Cardiac muscle cell (in vitro differentiated cells and primary cell): ENCODE data around the gene AVPR1B. TPM values are rescaled to one million over a fixed set of nuclear protein-coding genes. Genes with fewer than 3 reads are reported as not detected.

ENCODE experiments used
- DNase-seq, 2 donors: peaks; one replicate each; pipeline versions ENCODE4 v3.0.0 to v3.0.0-alpha.2; 2010 to 2017; ENCODE audit warnings: low read depth in 1 of 2, low spot score in 1 of 2
- H3K27ac ChIP-seq: fragments of 200-600 bp; sonication (generic); 2 replicates; pipeline ENCODE4 v1.5.1; 2016
- H3K27me3 ChIP-seq: fragments of 200-600 bp; sonication (generic); 2 replicates; pipeline ENCODE4 v1.6.0; 2016; ENCODE audit warnings: control low read depth
- H3K36me3 ChIP-seq: fragments of 200-600 bp; sonication (generic); 2 replicates; pipeline ENCODE4 v1.5.1; 2016; ENCODE audit warnings: control low read depth
- H3K4me1 ChIP-seq: fragments of 200-600 bp; sonication (generic); 2 replicates; pipeline ENCODE4 v1.8.1; 2017; ENCODE audit warnings: low read depth, mild to moderate bottlenecking, mixed run types
- H3K4me3 ChIP-seq: fragments of 200-600 bp; sonication (generic); 2 replicates; pipeline ENCODE4 v1.5.1; 2016; ENCODE audit warnings: mild to moderate bottlenecking
- H3K9me3 ChIP-seq: fragments of 200-600 bp; sonication (generic); 2 replicates; pipeline ENCODE4 v1.5.1; 2017; ENCODE audit warnings: low read depth, mild to moderate bottlenecking, control low read depth
- polyA plus RNA-seq: library from polyadenylated mRNA; unstranded; fragments of >200 nt; fragmentation: Nextera tagmentation; extraction: Ambion mirVana; gene quantifications from 2 replicates; pipeline ENCODE4 v1.2.1, GENCODE V29; 2016
- total RNA-seq: library from RNA; depleted of rRNA; stranded (reverse); fragments of >200 nt; gene quantifications from 2 replicates; pipeline ENCODE4 v1.2.3, GENCODE V29; 2016
- TF ChIP-seq, protein P1 (sequence below): IDR thresholded peaks from 2 replicates; pipeline ENCODE4 v1.5.1; 2012; ENCODE audit warnings: low read depth, mild to moderate bottlenecking, low read length

The AVPR1B gene
- total and polyA plus RNA-seq, 2 experiments from 2014 or later, result 0.10 to 2.3 TPM

DNA sequence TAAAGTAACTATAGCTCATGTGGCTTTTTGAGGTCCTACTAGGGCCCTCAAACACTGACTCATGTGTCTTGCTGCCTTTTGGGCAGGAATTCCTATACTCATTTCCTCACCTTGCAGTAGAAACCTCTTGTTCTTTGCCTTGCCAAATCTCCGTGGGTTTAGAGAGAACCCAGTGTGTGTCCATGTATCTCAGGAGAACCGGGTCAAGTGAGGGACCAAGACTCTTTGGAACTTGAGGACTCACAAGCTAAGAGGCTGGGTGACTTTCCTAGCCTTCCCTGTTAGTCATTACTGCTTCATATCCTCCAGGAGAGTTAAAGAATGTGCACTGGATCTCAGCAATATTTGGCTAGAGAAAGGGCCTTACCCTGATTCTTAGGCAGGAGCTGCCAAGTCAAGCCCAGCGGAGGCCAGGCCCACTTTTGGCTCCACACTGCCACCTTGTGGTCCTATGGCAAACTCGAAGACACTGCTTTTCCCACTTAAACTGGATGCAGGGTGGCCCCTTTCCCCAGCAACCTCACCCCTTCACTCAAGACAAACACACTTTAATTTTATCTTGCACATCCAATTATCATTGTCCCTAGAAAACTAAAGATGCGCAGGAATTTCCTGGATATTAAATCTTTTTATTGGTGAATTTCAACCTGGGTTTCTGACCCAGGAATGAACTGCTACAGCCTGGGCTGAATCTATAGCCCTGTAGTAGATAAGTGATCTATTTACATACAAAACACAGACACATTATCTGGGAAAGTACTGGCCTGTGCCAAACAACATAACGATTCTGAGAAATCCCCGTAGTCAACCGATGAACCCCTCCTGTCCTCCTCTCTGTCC lies 10.6 kb downstream of the AVPR1B start:
- H3K36me3 ChIP-seq, result no peaks in the 10 kb centered on the region
- H3K4me3 ChIP-seq, result no peak overlapping the region
- no peaks in the 10 kb centered on the region for H3K27me3 ChIP-seq
- TF ChIP-seq, protein P1, sequence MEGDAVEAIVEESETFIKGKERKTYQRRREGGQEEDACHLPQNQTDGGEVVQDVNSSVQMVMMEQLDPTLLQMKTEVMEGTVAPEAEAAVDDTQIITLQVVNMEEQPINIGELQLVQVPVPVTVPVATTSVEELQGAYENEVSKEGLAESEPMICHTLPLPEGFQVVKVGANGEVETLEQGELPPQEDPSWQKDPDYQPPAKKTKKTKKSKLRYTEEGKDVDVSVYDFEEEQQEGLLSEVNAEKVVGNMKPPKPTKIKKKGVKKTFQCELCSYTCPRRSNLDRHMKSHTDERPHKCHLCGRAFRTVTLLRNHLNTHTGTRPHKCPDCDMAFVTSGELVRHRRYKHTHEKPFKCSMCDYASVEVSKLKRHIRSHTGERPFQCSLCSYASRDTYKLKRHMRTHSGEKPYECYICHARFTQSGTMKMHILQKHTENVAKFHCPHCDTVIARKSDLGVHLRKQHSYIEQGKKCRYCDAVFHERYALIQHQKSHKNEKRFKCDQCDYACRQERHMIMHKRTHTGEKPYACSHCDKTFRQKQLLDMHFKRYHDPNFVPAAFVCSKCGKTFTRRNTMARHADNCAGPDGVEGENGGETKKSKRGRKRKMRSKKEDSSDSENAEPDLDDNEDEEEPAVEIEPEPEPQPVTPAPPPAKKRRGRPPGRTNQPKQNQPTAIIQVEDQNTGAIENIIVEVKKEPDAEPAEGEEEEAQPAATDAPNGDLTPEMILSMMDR, result peak; percentile 87
- H3K9me3 ChIP-seq, result no peaks in the 10 kb centered on the region
- peak overlapping the region; percentile 68 for H3K27ac ChIP-seq
- peak; percentile 87 to 90 for DNase-seq
- H3K4me1 ChIP-seq, result peaks cover 30% of the 10 kb centered on the region

- TF ChIP-seq, protein P1, result no peak
- Histone ChIP-seq H3K4me1 (peaks cover 40% of the 10 kb centered on the region), H3K36me3 (no peaks in the 10 kb centered on the region), H3K27ac (peak overlapping the region; percentile 68), H3K9me3 (no peaks in the 10 kb centered on the region), H3K27me3 (no peaks in the 10 kb centered on the region), H3K4me3 (no peak overlapping the region)
- DNase-seq, result no peak
Observed at GRCh38 chr1:206105464-206105995, 11.7 kb downstream of the AVPR1B start.

DNA sequence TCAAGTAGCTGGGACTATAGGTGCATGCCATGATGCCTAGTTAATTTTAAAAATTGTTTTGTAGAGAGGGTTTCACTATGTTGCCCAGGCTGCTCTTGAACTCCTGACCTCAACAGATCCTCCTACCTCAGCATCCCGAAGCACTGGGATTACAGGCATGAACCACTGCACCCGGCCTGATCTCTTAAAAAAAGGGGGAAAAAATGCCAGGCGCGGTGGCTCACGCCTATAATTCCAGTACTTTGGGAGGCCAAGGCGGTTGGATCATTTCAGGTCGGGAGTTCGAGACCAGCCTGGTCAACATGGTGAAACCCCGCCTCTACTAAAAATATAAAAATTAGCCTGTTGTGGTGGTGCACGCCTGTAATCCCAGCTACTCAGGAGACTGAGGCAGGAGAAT lies 13.2 kb downstream of the AVPR1B start:
- Histone ChIP-seq H3K4me1 (peaks cover 56% of the 10 kb centered on the region), H3K27ac (peak overlapping the region; percentile 35), H3K4me3 (no peak overlapping the region), H3K27me3 (no peaks in the 10 kb centered on the region), H3K36me3 (no peaks in the 10 kb centered on the region), H3K9me3 (no peaks in the 10 kb centered on the region)
- TF ChIP-seq, protein P1, result no peak
- DNase-seq, result no peak

DNA sequence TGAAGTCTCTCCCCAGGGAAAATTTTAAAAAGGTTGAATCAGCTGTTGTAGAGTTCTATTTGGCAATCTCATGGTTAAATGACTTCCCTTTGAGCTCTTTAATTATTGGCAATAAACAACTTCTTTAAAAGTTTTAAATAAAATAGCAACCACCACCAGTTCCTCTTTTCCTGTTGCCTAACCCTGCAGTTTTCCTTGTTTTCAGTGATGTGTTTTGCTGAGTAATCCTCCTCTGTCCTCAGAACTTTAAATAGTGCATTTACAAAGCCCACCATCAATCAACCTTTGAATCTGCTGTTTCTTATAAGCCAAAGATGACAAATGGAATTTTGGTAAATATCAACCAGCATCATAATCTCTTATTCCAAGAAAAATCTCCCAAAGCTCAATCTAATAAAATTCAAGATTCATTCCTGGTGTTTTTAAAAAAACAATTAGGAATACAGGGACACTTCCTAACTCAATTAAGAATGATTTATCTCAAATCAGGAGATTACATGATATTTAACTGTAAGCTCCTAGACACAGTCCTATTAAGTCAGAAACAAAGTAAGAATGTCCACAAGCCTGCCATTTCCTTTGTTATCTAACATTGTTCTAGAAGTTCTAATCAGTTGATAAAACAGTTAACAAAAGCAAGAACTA lies 14.8 kb downstream of the AVPR1B start:
- Histone ChIP-seq H3K4me3 (no peak overlapping the region), H3K27me3 (no peaks in the 10 kb centered on the region), H3K4me1 (peaks cover 65% of the 10 kb centered on the region), H3K9me3 (no peaks in the 10 kb centered on the region), H3K36me3 (no peaks in the 10 kb centered on the region), H3K27ac (no peak overlapping the region)
- no peak for DNase-seq
- TF ChIP-seq, protein P1, result no peak

DNA sequence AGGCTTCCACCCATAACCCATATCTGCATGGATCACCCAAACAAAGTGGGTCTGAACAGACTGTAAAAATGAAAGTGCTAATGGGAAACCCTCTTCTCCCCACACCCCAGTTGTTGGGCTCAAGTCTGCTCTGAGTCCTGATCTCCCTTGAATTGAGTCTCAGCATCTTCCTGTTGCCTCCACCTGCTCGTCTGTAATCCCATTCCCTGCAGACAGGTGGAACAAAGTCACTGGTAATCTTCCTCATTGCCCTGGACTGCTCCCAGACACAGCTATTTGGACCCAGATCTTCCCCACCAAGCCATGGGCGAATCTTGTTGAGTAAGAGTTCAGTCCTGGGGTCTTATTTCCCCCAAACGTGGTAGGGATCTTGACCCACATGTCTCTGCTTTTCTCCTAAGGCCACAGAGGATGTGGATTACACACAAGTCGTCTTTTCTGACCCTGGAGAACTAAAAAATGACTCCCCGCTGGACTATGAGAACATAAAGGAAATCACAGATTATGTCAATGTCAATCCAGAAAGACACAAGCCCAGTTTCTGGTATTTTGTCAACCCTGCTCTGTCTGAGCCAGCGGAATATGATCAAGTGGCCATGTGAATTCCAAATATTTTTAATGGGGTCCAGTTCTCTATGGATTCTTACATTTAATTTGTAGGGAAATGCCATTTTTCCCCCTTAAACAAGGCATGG lies 15.7 kb downstream of the AVPR1B start:
- DNase-seq, result no peak
- Histone ChIP-seq H3K4me1 (peaks cover 66% of the 10 kb centered on the region), H3K4me3 (no peak overlapping the region), H3K9me3 (no peaks in the 10 kb centered on the region), H3K27ac (peak overlapping the region; percentile 91), H3K27me3 (no peaks in the 10 kb centered on the region), H3K36me3 (no peaks in the 10 kb centered on the region)
- TF ChIP-seq, protein P1, result no peak
